Effector memory CD8-positive, alpha-beta T cell (primary cell): Measurements from ENCODE around the gene RANBP3.
"Not testable (repeated sequence)": the region's sequence is repeated elsewhere in the genome, so short reads cannot be mapped to it uniquely, and the experiment has no call there.

Experiments
- ATAC-seq: fragments of 150-1000 bp; cut with Tn5 transposase; replicated peaks from 2 replicates; pipeline ENCODE4 v1.10.0; 2021; ENCODE audit warnings: mild to moderate bottlenecking, moderate library complexity
- DNase-seq, 3 experiments: peaks; one replicate each; pipeline ENCODE4 v3.0.0; 2021
- H3K27ac Mint-ChIP-seq, 2 donors: one replicate each; pipeline ENCODE4 v1.8.0; 2022; ENCODE audit warnings: mild to moderate bottlenecking in 2 of 2, mixed read lengths in 2 of 2, moderate library complexity in 2 of 2
- H3K27me3 Mint-ChIP-seq, 2 donors: one replicate each; pipeline ENCODE4 v1.8.0; 2022; ENCODE audit warnings: mixed read lengths in 2 of 2
- H3K36me3 Mint-ChIP-seq: one replicate; pipeline ENCODE4 v1.8.0; 2022; ENCODE audit warnings: mild to moderate bottlenecking, moderate library complexity, mixed read lengths; ENCODE audit not compliant: insufficient read depth
- H3K4me1 Mint-ChIP-seq, 2 donors: one replicate each; pipeline ENCODE4 v1.8.0; 2022; ENCODE audit warnings: low read depth in 2 of 2, mixed read lengths in 2 of 2
- H3K4me3 Mint-ChIP-seq, 2 donors: one replicate each; pipeline ENCODE4 v1.8.0; 2022; ENCODE audit warnings: mild to moderate bottlenecking in 2 of 2, mixed read lengths in 2 of 2, moderate library complexity in 2 of 2
- H3K9me3 Mint-ChIP-seq, 2 donors: one replicate each; pipeline ENCODE4 v1.8.0; 2022; ENCODE audit warnings: mixed read lengths in 2 of 2

Gene RANBP3

DNA sequence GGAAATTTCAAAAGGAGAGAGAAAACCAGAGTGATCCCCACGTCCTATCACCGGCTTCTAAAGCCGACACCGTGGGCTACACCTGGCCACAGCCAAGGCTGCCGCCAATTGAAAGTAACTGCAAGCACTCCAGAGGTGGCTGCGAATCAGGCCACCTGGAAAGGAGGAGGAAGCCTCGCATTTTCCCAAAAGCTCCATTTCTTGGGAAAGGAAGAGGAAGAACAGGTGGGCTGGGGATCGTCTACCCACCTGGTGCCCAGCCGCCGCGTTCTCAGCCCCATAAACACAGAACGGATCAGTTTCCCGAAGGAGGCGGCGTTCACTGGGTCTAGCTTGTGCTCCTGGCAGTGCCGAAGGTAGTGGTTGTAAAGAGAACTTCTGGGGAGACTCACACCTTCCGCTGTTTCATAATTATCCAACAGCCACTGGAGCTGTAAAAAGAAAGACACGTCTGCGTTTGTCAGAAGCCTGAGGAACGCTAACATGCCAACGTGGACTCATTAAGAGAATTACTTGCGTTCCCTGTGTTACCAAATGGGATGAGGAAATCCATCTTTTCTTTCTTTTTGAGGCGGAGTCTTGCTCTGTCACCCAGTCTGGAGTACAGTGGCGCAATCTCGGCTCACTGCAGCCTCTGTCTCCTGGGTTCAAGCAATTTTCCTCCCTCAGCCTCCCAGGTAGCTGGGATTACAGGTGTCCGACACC lies 38.1 kb upstream of the RANBP3 start:
- H3K4me3 Mint-ChIP-seq: no peak overlapping the region

DNA sequence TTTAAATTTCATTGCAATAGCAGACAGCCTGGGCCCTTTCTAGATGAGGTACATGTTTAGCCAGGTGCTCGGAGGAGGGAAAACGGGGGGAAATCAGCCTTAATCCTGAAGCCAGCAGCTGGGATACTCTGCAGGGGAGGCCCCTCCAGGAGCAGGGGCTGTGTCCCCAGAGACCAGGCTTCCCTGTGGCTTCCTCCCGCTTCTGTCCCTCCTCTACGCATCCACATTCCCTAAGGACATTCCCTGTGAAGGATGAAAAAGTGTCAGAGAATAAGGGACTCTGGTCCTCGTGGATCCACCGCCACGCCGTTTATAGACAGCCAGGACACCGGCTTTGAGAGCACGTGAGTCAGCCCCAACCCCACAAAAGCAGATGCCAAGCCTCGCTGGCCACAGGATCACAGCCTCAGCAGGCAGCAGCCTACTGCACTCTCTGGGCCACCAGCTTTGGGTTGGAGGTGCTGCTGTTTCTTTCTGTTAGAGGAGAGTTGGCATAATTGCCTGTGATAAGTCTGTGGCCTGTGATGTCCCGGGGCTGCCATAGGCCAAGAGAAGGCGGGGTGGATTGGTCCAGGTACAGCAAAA lies 36.7 kb upstream of the RANBP3 start:
- DNase-seq: no peak
- no peaks in the 10 kb centered on the region for H3K4me1 Mint-ChIP-seq
- peaks cover 0 to 4% of the 10 kb centered on the region in 2 donors for H3K27me3 Mint-ChIP-seq
- no peaks in the 10 kb centered on the region for H3K36me3 Mint-ChIP-seq
- H3K27ac Mint-ChIP-seq: no peak overlapping the region
- ATAC-seq: no peak
- no peaks in the 10 kb centered on the region for H3K9me3 Mint-ChIP-seq
- H3K4me3 Mint-ChIP-seq: no peak overlapping the region

More for the DNA sequence above, 38.1 kb upstream of the RANBP3 start:
- no peak for ATAC-seq
- DNase-seq: no peak
- Mint-ChIP-seq H3K27ac (no peak overlapping the region), H3K36me3 (no peaks in the 10 kb centered on the region), H3K9me3 (no peaks in the 10 kb centered on the region), H3K4me1 (no peaks in the 10 kb centered on the region), H3K27me3 (peaks cover 2 to 8% of the 10 kb centered on the region in 2 donors)

GRCh38 chr19:6012426-6013170 lies 34.7 kb upstream of the RANBP3 start:
- Mint-ChIP-seq H3K9me3 (no peaks in the 10 kb centered on the region), H3K27ac (no peak overlapping the region), H3K27me3 (no peaks in the 10 kb centered on the region), H3K36me3 (no peaks in the 10 kb centered on the region), H3K4me1 (no peaks in the 10 kb centered on the region), H3K4me3 (no peak overlapping the region)
- ATAC-seq: no peak
- DNase-seq: no peak

GRCh38 chr19:6011794-6012193 lies 33.9 kb upstream of the RANBP3 start:
- Mint-ChIP-seq H3K27me3 (no peaks in the 10 kb centered on the region), H3K27ac (no peak overlapping the region), H3K36me3 (no peaks in the 10 kb centered on the region), H3K4me3 (no peak overlapping the region), H3K9me3 (no peaks in the 10 kb centered on the region), H3K4me1 (no peaks in the 10 kb centered on the region)
- DNase-seq (no peak), ATAC-seq (no peak)

DNA sequence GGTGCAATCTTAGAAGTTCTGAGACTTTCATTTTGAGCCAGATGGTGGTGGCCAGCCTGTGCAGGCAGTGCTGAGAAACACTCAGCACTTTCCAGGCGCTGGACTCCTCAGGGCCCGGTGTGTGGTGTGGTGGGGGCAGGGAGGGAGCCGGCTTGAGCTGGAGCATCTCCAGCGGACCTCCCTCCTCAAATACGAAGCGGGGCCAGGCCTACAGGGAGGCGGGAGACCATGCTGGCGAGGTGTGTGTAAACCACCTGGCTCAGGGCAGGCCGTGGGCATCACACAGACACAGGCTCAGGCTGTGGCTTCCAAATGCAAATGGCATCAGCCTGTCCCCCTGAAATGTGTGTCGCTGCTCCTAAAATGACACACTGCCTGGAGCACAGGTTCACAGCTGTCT lies 33.3 kb upstream of the RANBP3 start:
- ATAC-seq (no peak), DNase-seq (no peak)
- H3K27me3 Mint-ChIP-seq: no peaks in the 10 kb centered on the region
- H3K36me3 Mint-ChIP-seq: no peaks in the 10 kb centered on the region
- H3K4me1 Mint-ChIP-seq: no peaks in the 10 kb centered on the region
- H3K27ac Mint-ChIP-seq: no peak overlapping the region
- no peak overlapping the region for H3K4me3 Mint-ChIP-seq
- no peaks in the 10 kb centered on the region for H3K9me3 Mint-ChIP-seq

DNA sequence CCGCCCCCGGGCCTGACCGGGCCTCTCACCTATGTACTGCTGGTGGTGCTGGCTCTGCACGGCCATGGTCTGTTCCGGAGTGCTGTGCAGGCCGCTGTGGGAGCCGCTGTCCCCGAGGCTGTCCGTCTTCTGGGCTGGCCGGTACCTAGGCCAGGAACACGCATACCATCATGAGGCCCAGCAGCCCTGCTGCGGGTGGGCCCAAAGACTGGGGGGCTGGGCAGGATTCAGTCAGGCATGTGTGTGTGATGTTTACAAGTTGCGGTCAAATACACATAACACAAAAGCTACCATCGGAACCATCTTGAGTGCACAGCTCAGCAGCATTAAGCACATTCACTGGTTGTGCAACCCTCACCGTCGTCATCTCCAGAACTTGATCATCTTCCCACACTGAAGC lies 32.2 kb upstream of the RANBP3 start:
- DNase-seq (no peak), ATAC-seq (no peak)
- no peak overlapping the region for H3K4me3 Mint-ChIP-seq
- no peaks in the 10 kb centered on the region for H3K27me3 Mint-ChIP-seq
- no peaks in the 10 kb centered on the region for H3K4me1 Mint-ChIP-seq
- no peak overlapping the region for H3K27ac Mint-ChIP-seq
- no peaks in the 10 kb centered on the region for H3K36me3 Mint-ChIP-seq
- H3K9me3 Mint-ChIP-seq: no peaks in the 10 kb centered on the region

- Mint-ChIP-seq H3K4me1 (no peaks in the 10 kb centered on the region), H3K27ac (peak overlapping the region in 1 of 2 donors; percentile 39), H3K36me3 (no peaks in the 10 kb centered on the region), H3K27me3 (no peaks in the 10 kb centered on the region), H3K4me3 (no peak overlapping the region), H3K9me3 (no peaks in the 10 kb centered on the region)
- DNase-seq: no peak
- no peak for ATAC-seq
These were observed 29.9 kb upstream of the RANBP3 start for GRCh38 chr19:6007866-6008265.

DNA sequence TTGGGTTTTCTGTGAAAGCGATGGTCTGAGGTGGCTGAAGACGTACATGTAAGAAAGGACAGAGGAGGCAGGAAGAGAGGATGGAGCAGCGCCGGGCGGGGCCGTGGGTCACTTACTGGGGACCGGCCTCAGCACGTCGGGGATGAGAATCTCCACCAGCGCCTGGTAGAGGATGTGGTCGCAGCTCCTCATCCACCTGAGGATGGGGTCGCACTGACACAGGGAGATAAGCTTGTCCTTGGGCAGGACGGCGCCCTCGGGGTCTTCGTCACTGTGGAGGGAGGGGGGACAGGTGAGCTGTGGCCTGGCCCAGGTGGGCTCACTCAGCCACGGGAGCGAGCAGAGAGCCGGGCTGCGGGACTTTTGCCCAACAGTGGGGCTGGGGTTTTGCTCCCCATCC lies 29.0 kb upstream of the RANBP3 start:
- no peaks in the 10 kb centered on the region for H3K27me3 Mint-ChIP-seq
- H3K4me1 Mint-ChIP-seq: no peaks in the 10 kb centered on the region
- no peak overlapping the region for H3K27ac Mint-ChIP-seq
- ATAC-seq (no peak), DNase-seq (no peak)
- H3K36me3 Mint-ChIP-seq: peaks cover 3% of the 10 kb centered on the region
- no peak overlapping the region for H3K4me3 Mint-ChIP-seq
- H3K9me3 Mint-ChIP-seq: no peaks in the 10 kb centered on the region

GRCh38 chr19:6006070-6006446 lies 28.1 kb upstream of the RANBP3 start:
- not testable (repeated sequence) for H3K4me1 Mint-ChIP-seq, DNase-seq, H3K4me3 Mint-ChIP-seq, H3K36me3 Mint-ChIP-seq, H3K27me3 Mint-ChIP-seq, H3K27ac Mint-ChIP-seq, H3K9me3 Mint-ChIP-seq, ATAC-seq

DNA sequence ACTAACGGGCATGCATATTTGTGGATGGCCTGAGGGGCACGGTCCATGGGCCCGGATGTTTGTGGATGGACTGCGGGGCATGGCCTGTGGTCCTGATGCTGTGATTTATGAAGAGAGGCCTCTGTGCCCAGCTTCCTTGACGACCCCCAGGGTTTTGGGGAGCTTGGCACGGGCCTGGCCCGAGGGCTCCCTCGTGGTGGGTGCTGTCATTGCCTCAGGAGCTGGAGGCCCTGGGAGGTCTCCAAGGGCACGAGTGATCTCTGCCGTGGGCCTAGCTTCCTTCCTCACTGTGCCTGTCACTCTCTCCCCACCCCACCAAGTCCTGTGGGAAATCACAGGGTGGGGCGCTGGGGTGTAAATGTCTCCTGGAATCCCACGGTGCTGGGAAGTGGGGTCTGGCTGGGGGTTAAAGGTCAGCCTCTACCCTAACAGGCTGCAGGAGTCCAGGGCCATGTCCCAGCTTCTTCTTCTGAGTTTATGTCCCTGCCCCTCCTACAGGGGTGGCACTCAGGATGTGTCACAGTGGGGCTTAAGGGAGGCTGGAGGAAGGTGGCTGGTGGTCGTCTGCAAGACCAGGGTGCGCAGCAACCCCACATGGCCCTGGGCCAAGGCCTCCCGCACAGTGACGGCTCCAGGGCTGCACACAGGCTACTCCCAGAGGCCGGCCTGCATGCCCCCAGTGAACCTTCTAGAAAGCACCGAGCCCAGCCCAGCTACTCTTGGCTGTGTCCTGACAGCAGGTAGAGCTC lies 27.6 kb upstream of the RANBP3 start:
- H3K4me1 Mint-ChIP-seq: no peaks in the 10 kb centered on the region

DNA sequence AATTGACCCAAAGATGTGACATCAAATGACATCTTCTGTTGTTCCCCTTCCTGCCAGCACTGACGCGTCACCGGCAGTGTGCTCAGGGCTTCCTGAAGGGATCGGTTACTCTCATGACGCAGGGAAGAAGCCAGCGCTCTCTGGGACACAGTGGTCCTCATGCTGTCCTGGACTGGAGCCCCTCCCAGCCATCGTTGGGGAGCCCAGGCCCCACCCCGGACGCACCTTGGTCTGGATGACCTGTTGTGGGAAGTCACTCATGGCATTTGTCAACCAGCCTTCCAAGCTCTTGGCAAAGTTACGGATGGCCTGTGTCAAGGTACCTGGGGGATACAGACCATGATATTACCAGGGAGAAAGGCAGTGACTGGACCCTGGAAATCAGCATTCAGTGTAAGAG lies 26.0 kb upstream of the RANBP3 start:
- H3K27ac Mint-ChIP-seq: no peak overlapping the region
- ATAC-seq: no peak
- H3K27me3 Mint-ChIP-seq: no peaks in the 10 kb centered on the region
- H3K9me3 Mint-ChIP-seq: no peaks in the 10 kb centered on the region
- no peak for DNase-seq
- no peaks in the 10 kb centered on the region for H3K4me1 Mint-ChIP-seq
- H3K4me3 Mint-ChIP-seq: no peak overlapping the region
- peaks cover 3% of the 10 kb centered on the region for H3K36me3 Mint-ChIP-seq

More for the DNA sequence above, 27.6 kb upstream of the RANBP3 start:
- Mint-ChIP-seq H3K36me3 (peaks cover 3% of the 10 kb centered on the region), H3K9me3 (no peaks in the 10 kb centered on the region), H3K27ac (no peak overlapping the region), H3K4me3 (no peak overlapping the region), H3K27me3 (no peaks in the 10 kb centered on the region)
- no peak for DNase-seq
- no peak for ATAC-seq

DNA sequence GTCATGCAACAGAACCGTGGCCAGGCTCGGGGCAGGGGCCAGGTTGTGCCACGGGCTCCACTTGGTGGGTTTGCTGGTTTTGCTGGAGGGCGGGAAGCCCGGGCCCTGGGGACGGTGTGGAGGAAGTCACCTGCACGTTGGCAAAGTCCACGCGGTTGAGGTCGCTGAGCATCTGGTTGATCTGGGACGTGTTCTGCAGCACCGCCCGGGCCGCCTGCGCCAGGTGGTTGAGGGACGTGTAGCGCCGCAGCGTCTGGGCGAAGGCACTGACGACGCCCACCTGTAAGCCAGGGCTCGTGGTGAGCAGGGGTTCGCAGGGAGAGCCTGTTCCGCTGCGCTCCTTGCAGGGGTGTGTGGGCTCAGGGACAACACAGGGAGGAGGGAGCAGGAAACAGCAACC lies 24.7 kb upstream of the RANBP3 start:
- Mint-ChIP-seq H3K4me1 (no peaks in the 10 kb centered on the region), H3K27ac (no peak overlapping the region), H3K36me3 (peaks cover 3% of the 10 kb centered on the region), H3K4me3 (no peak overlapping the region), H3K9me3 (no peaks in the 10 kb centered on the region), H3K27me3 (no peaks in the 10 kb centered on the region)
- DNase-seq (no peak), ATAC-seq (no peak)

DNA sequence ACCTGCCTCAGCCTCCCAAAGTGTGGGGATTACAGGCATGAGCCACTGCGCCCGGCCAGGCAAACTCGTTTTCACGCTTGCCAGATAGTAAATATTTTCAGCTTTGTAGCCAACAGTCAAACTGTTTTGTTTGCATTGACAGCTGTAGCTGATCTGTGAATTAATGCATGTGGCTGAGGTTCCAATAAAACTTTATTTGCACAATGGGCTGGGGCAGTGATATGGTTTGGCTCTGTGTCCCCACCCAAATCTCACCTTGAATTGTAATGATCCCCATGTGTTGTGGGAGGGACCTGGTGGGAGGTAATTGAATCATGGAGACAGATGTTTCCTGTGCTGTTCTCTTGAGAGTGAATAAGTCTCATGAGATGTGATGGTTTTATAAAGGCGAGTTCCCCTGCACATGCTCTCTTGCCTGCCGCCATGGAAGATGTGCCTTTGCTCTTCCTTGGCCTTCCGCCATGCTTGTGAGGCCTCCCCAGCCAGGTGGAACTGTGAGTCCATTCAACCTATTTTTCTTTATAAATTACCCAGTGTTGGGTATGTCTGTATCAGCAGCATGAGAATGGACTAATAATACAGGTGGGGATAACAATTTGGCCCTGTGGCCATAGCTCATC lies 22.4 kb upstream of the RANBP3 start:
- H3K36me3 Mint-ChIP-seq: peaks cover 3% of the 10 kb centered on the region
- H3K27me3 Mint-ChIP-seq: no peaks in the 10 kb centered on the region
- no peak overlapping the region for H3K27ac Mint-ChIP-seq
- ATAC-seq (no peak), DNase-seq (no peak)
- no peaks in the 10 kb centered on the region for H3K9me3 Mint-ChIP-seq
- no peaks in the 10 kb centered on the region for H3K4me1 Mint-ChIP-seq
- H3K4me3 Mint-ChIP-seq: no peak overlapping the region
